ENCODE results near the gene COL6A6. TPM values are rescaled to one million over a fixed set of nuclear protein-coding genes. Genes with fewer than 3 reads are reported as not detected.

Gene COL6A6
- total RNA-seq, 3 donors from 2014 or later, result 0.05 TPM; not detected in 2

DNA sequence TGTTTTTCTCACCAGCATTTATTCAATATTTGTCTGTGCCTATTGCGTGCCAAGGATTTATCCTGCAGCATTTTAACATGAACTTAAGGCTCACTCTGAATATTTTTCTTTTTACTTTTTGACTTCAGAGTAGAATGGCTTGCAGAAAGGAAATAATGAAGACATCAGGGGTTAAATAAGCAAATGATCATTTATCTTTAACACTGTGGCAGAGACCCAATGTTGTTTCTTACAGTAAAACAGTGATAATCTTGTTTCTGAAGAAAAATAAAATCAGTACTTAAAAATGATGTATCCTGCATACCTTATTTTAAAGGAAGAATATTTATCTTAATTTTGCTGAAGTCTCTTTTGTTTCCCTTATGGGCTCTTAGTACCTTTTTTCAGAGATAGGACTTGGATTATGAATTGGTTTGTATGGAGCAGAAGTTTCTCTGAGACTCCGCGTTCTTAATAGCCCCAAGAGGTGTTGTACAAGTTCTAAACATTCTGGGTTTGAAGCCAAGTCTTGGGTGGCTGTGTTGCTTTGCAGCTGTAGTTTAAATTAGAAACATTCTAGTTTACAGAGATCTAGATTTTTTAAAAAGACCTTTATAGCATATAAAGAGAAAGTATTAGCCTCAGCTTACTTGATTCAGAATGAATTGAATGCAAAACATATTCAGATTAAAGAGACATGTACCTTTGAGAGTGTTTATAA is 40.5 kb downstream of the COL6A6 start:
- Histone ChIP-seq H3K9me3 (peaks cover 2% of the 10 kb centered on the region), H3K36me3 (ENCODE audit: low read depth) (no peaks in the 10 kb centered on the region), H3K4me3 (no peak overlapping the region), H3K4me1 (ENCODE audit: low read depth) (no peaks in the 10 kb centered on the region)
- DNase-seq, result no peak
- TF ChIP-seq, protein P1, sequence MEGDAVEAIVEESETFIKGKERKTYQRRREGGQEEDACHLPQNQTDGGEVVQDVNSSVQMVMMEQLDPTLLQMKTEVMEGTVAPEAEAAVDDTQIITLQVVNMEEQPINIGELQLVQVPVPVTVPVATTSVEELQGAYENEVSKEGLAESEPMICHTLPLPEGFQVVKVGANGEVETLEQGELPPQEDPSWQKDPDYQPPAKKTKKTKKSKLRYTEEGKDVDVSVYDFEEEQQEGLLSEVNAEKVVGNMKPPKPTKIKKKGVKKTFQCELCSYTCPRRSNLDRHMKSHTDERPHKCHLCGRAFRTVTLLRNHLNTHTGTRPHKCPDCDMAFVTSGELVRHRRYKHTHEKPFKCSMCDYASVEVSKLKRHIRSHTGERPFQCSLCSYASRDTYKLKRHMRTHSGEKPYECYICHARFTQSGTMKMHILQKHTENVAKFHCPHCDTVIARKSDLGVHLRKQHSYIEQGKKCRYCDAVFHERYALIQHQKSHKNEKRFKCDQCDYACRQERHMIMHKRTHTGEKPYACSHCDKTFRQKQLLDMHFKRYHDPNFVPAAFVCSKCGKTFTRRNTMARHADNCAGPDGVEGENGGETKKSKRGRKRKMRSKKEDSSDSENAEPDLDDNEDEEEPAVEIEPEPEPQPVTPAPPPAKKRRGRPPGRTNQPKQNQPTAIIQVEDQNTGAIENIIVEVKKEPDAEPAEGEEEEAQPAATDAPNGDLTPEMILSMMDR (IDR thresholded peaks at IDR 0.05), result no peak
- intact Hi-C loops (cut with DNase I, micrococcal nuclease), result no loop called here
- ATAC-seq, result no peak

DNA sequence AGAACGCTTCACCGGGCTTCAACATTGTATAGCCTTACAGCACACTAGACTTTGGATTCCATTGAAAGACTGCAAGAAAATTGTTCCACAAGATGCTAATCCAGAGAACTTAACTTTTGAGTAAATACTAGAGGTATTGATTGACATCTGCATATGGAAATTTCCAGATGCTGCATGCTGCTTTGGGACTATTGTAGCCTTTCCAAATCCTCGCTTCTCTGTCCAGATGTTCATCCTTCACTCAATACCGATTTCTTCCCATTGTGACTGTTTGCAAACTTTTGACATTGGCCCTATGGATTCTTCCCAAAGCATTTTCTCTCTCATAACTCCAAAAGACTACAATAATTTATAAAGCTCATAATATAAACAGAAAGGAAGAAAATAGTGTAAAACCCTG is 41.4 kb downstream of the COL6A6 start:
- H3K9me3 ChIP-seq, result no peaks in the 10 kb centered on the region
- DNase-seq (no peak), ATAC-seq (no peak)
- H3K36me3 ChIP-seq (ENCODE audit: low read depth), result no peaks in the 10 kb centered on the region
- intact Hi-C loops (cut with DNase I, micrococcal nuclease), result no loop called here
- H3K4me1 ChIP-seq (ENCODE audit: low read depth), result no peaks in the 10 kb centered on the region
- H3K4me3 ChIP-seq, result no peak overlapping the region
- TF ChIP-seq, protein P1 (IDR thresholded peaks at IDR 0.05), result no peak

DNA sequence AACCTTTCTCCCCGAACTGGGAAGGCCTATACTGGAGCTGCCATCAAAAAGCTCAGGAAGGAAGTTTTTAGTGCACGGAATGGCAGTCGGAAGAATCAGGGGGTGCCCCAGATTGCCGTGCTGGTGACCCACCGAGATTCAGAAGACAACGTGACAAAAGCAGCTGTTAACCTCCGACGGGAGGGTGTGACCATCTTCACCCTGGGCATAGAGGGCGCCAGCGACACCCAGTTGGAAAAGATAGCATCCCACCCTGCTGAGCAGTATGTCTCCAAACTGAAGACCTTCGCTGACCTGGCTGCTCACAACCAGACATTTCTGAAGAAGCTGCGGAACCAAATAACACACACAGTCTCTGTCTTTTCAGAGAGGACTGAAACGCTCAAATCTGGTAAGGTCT is 48.2 kb downstream of the COL6A6 start:
- Histone ChIP-seq H3K4me1 (ENCODE audit: low read depth) (no peaks in the 10 kb centered on the region), H3K36me3 (ENCODE audit: low read depth) (no peaks in the 10 kb centered on the region), H3K9me3 (no peaks in the 10 kb centered on the region), H3K4me3 (no peak overlapping the region)
- TF ChIP-seq, protein P1 (IDR thresholded peaks at IDR 0.05), result no peak
- intact Hi-C loops (cut with DNase I, micrococcal nuclease), result no loop called here
- no peak for ATAC-seq
- no peak for DNase-seq

Other genes with a start within 250 kb of the COL6A6 start
- under 1 TPM in 1 of 3 donors, not detected in 2; 0.06 TPM for gene COL6A5, start 171.5 kb upstream of the COL6A6 start, total RNA-seq
- 10 to 100 TPM; 20.1 to 27.5 (median 23.6) TPM for gene PIK3R4, start 229.7 kb downstream of the COL6A6 start, total RNA-seq